Right lobe of liver (tissue), 4 donors: ENCODE results near the gene SAP30.

Experiments used
- POLR2A ChIP-seq: fragments of 450-650 bp; IDR thresholded peaks from one replicate; pipeline ENCODE4 v1.6.1; 2017; ENCODE audit warnings: antibody characterized with exemption, mild to moderate bottlenecking
- TF ChIP-seq, protein P1 (sequence below), 4 donors: fragments of 200-600 bp in 3 of 4; fragments of 450-650 bp in 1 of 4; IDR thresholded peaks; one replicate each; pipeline versions ENCODE4 v1.5.1 to v1.8.0; 2016 to 2022; ENCODE audit warnings: antibody characterized with exemption in 4 of 4, mild to moderate bottlenecking in 2 of 4
- donor health status: DM: no; HTN: no; CAD: no.
- donor health status: DM: no; HTN: no; CAD: no.
- donor health status: DM: no; HTN: yes; CAD: no.

DNA sequence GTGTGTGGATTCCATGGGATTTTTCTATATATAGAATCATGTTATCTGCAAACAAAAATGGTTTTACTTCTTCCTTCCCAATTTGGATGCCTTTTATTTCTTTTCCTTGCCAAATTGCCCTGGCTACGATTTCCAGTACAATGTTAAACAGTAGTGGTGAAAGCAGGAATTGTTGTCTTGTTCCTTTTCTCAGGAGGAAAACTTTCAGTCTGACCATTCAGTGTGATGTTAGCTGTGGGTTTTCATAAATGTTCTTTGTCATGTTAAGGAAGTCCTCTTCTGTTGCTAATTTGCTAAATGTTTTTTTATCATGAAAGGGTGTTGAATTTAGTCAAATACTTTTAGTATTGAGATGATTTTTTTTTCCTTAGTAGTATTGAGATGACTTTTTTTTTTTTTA, 10.9 kb downstream of the SAP30 start:
- no peak for TF ChIP-seq POLR2A
- TF ChIP-seq, protein P1, sequence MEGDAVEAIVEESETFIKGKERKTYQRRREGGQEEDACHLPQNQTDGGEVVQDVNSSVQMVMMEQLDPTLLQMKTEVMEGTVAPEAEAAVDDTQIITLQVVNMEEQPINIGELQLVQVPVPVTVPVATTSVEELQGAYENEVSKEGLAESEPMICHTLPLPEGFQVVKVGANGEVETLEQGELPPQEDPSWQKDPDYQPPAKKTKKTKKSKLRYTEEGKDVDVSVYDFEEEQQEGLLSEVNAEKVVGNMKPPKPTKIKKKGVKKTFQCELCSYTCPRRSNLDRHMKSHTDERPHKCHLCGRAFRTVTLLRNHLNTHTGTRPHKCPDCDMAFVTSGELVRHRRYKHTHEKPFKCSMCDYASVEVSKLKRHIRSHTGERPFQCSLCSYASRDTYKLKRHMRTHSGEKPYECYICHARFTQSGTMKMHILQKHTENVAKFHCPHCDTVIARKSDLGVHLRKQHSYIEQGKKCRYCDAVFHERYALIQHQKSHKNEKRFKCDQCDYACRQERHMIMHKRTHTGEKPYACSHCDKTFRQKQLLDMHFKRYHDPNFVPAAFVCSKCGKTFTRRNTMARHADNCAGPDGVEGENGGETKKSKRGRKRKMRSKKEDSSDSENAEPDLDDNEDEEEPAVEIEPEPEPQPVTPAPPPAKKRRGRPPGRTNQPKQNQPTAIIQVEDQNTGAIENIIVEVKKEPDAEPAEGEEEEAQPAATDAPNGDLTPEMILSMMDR (IDR thresholded peaks at IDR 0.05): no peak
